T-helper 22 cell (primary cell): ENCODE measurements around the gene RNPS1.
A peak's percentile ranks its signal among the peaks of the same experiment; 100 is the strongest.

Experiments used
- DNase-seq: peaks from one replicate; pipeline ENCODE4 v3.0.0-alpha.2; 2020; ENCODE audit warnings: low read depth

RNPS1 gene

GRCh38 chr16:2267913-2268666 is at the start of gene RNPS1:
RNPS1 (minus strand) TSS chr16:2268126; CDS start chr16:2264643, 3,483 bp downstream.
- DNase-seq: peak; percentile 90

GRCh38 chr16:2317231-2318020 is 49.5 kb upstream of the RNPS1 start:
- no peak for DNase-seq

DNA sequence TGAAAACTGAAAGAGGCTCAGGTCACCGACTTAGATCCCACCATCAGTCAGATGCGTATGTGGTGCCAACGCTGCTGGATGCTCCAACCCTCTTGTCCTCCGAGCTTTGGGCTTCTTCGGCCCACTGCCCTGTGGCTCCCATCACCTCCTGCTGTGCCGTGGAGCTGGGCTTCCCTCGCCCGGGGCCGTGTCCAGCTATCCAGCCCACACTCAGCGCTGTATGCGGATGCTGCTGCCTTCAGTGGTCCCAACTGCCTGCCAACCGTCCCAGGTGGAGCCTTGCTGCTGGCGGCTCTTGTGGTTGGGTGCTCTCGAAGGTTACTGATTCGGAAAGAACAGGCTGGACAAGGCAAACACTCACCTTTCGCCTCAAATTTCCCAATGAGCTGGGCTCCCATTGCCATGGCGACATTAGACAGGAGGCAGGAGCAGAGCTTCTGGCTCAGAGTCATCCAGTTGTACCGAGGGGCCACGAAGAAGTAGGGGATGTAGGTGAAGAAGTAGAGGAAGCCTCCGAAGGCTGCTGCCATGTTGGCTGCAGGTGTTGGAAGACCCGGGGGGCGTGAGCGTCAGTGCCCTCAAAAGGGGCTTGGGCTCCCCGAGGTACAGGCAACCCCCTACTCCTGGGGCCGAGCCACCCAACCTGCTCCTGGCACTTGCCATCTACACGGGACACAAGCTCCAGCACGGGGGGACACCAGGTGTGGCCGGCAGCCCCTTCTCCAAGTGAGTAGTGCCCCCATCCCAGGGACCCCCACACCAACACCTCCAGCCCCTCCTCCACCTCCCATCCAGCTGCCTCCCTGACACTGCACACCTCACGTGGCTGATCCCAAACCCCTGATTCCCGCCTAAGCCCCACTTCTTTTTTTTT is 40.4 kb upstream of the RNPS1 start:
- no peak for DNase-seq

GRCh38 chr16:2299915-2300192 is 31.9 kb upstream of the RNPS1 start:
- DNase-seq: no peak

DNA sequence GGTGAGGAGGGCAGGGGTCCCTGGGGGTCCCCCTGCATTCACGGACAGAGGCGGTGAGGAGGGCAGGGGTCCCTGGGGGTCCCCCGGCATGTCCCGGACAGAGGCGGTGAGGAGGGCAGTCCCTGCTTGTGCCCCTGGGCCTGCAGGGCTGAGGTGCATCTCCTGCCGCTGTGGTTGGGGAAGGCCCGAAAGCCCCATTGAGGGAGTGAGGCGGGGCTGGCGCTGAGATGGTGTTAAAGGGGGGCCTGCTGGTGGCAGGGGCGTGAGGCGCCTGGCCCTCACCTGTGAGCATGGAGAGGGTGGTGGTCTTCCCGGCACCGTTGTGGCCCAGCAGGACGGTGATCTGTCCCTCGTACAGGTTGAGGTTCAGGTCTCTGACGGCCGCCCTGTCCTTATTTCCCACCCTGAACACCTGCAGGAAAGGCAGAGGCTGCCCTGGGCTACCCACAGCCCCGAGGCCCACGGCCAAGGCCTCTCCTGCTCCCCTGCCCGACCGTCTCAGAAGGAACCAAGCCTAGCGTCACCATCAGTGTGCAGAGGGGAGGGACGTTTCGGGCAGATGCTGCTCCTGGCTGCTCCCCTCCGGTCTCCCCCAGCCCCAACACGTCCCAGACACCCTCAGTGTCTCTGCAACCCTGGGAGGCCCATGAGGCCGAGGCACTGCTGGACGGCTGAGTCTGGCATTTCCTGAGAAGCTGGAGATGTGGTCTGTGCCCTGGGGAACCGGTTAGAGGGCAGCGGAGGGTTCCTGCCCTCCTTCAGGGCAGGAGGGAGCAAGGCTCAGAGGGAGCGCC is 31.4 kb upstream of the RNPS1 start:
- DNase-seq: no peak

DNA sequence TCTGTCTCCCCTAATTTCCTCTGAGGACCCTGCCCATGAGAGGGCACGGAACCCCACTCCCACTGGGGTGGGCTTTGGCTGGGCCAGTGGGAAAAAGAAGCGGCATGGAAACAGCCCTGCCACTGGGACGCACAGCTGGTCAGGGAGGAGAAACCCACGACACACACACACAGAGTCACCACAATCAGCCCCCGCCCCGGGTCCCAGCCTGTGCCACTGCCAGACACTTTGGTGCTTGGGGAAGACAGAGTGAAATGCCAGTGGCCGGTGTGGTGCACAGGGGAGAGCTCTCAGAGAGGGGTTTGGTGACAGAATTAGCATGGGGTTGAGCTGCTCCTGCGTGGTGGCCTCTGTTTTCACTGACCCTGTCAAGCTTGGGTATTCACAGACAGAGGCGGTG is 30.7 kb upstream of the RNPS1 start:
- no peak for DNase-seq

- no peak for DNase-seq
Observed at GRCh38 chr16:2297506-2297860, 29.6 kb upstream of the RNPS1 start.

DNA sequence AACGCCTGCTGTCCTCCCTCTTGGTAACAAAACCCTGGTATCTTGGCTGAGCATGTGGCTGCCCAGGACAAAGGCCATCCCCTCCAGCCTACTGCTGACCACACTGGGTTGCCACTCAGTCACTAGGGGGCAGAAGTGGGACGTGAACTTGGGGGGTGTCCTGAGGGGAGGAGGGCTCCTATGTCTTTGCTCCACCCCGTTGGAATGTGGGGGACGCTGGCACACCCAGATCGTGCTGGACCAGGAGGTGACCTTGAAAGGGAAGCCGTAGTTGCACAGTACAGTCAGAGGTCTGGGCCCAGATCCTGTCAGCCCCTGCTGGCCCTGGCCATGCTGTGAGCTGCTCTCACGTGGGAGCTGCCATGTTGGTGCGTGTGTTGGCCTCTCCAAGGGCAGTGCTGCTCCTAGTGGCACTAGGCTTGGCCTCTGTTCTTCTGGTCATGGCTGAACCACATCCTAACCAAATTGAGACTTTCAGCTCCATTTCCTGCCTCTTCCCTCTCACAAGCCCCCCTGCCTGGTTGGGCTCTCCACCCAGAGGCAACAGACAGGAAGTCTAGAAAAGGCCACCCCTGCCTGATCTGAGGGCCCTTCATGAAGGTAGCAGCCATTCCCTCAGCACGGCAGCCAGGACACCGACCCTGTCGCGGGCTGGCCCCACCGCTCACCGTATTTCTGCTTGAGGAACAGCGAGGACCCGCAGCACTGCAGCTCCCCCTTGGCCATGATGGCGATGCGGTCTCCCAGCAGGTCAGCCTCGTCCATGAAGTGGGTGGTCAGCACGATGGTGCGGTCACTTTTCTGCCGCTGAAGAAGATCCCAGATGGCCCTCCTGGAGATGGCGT is 29.0 kb upstream of the RNPS1 start:
- DNase-seq: no peak

DNA sequence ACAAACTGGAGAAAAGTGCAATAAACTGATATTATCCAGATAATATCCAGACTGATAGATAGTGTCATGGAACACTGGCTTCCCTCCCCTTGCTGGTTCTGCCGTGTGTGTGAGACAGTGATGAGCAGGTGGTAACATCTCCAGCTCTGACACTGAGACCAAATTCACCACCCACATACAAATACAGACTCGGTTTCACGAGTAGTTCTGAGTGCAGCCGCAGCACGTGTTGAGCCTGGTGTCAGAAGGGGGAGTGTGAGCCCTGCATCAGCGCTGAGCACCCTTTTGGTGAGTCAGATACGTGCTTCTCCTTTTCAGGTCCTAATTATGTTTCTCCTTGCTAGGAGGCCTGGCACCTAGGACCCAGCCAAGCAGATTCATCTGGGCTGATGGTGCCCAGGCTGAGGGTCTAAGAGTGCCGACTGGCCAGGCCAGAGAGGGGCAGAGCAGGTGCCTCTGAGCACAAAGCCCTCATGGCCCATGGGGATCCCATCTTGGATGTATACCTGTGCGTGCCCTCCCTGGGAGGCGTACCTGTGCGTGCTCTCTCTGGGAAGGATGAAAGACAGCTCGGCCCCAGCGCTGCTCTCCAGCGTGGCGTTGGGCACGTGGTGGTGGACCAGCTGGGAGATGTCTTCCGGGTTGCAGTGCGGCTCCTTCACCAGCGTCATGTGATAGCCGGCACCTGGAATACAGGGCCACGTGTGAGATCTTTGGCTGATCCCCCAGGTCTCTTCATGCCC is 27.3 kb upstream of the RNPS1 start:
- DNase-seq: no peak

GRCh38 chr16:2292221-2292620 is 24.3 kb upstream of the RNPS1 start:
- no peak for DNase-seq

DNA sequence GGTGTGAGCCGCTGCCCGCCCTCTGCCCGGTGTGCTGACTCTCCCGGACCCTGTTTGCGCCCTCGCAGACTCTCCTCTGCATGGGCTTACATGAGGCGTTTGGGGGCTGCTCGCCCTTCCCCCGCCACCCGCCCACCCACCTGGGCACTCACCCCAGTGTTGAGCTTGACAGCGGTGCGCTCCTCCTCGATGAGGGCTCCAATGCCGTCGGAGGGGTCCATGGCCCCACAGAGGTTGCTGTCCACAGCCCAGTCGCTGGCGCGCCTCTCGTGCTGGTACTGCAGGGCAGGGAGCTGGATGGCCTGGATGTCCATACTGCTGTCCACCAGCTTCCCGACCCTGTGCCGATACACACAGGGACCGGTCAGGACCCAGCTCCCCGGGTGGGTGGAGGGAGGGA is 21.4 kb upstream of the RNPS1 start:
- no peak for DNase-seq

DNA sequence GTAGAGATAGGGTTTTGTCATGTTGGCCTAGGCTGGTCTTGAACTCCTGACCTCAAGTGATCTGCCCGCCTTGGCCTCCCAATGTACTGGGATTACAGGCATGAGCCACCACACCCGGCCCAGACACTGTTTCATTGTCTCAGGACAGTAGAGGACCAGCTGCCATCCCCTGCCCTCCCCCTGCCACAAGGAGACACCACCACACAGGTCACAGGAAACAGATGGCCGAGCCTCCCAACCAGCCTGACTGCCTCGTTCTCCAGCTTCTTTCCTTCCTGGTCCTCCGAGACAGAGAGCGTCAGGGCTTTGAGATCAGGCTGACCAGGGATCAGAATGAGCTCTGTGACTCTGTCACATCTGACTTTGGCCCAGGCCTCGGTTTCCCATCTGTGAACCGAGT is 20.8 kb upstream of the RNPS1 start:
- DNase-seq: no peak

DNA sequence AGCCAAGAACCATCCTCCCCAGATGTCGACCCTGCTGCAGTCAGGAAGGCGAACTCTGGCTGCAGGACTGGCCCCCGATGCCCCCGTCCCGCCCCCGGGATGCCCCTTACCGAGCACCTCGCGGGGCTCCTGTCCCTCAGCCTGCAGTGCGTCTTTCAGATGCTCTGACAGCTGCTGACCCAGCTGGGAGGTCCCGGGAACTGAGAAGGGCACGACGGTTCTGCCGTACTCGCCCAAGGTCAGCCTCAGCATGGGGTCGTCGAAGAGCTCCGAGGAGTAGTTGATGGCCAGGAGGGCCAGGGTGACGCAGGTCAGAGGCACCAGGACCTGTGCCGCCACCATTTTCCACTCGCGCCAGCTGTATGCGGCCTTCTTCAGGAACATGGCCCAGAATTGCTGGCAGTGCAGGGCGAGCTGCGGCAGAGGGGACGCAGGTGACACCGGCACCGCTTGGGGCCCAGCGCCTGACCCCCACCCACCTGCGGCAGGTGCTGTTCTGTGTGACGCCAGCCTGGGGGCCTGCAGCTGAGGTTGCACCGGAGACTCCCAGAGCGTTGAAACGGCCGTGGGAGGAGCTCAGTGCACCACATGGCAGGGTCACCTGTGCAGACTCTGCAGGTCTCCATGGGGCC is 20.1 kb upstream of the RNPS1 start:
- DNase-seq: no peak

GRCh38 chr16:2286550-2286949 is 18.6 kb upstream of the RNPS1 start:
- no peak for DNase-seq

GRCh38 chr16:2285731-2286191 is 17.8 kb upstream of the RNPS1 start:
- no peak for DNase-seq

DNA sequence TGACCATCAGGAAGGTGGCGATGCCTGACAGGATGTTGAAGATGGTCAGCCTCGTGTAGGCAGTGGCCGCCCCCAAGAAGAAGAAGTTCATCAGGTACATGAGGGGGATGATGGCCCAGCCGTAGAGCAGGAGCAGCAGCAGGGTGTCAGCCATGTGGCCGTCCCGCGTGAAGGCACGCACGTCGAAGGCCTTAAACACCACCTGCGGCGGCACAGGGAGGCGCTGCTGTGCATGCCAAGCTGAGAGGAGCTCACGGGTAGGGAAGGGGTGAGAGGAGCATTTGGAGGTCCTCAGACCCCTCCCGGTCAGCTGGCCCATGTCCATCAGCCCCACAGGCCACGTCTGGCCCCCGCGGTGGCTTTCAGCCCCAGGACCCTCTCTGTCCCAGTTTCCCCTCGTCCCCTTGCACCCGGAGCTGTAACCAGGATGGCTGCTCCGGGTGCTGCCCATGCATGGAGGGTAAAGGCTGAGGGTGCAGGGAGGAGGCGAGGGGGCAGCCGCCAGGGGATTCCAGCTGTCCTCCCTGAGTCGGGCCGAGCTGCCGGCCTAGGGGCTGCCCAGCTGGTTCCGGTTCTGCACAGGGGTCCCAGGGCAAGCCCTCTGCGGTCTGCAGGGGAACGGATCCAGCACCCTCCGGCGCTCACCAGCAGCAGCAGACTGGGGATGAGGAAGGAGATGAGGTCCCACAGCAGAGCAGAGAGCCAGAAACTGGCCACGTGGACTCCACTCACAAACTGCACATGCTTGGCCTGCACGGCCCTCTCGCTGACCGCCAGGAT is 17.1 kb upstream of the RNPS1 start:
- DNase-seq: no peak

- no peak for DNase-seq
Observed at GRCh38 chr16:2284001-2284770, 16.3 kb upstream of the RNPS1 start.

GRCh38 chr16:2282866-2283555 is 15.1 kb upstream of the RNPS1 start:
- no peak for DNase-seq
